Measurements from ENCODE around the gene AUTS2.

DNA sequence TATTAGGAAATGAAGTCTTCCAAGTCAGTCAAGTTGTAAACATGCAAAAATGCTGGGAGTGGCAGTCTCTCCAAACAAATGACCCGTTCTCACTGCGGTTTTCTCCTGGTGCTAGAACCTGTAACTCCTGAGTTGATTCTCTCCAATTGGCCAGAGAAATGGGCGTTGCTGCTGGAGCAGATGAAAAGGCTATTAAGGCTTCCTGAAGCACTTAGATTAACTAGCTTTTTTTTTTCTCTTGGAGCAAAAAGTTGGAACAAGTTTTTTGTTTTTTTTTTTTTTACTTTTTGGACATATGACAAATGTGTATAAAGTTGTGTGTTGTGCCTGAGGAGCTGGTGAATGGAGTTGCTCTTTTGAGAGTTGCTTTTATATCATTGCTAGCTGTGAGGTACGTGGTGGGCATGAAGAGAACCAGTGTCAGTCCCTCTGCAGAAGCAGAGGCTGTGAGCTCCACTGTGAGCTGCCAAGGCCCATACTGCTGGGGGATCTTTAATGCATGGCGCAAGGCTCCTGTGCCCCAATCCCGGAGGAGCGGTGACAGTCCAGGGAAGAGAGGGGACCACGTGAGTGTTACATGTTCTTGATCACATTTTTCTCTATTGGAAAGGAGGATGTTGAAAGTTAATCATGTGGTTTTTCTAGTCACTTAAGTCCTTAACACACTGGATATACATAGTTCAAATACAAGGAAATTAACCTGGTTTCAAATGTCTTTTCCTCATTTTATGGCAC is 1140.0 kb downstream of the AUTS2 start:
- TF ChIP-seq, protein P1, sequence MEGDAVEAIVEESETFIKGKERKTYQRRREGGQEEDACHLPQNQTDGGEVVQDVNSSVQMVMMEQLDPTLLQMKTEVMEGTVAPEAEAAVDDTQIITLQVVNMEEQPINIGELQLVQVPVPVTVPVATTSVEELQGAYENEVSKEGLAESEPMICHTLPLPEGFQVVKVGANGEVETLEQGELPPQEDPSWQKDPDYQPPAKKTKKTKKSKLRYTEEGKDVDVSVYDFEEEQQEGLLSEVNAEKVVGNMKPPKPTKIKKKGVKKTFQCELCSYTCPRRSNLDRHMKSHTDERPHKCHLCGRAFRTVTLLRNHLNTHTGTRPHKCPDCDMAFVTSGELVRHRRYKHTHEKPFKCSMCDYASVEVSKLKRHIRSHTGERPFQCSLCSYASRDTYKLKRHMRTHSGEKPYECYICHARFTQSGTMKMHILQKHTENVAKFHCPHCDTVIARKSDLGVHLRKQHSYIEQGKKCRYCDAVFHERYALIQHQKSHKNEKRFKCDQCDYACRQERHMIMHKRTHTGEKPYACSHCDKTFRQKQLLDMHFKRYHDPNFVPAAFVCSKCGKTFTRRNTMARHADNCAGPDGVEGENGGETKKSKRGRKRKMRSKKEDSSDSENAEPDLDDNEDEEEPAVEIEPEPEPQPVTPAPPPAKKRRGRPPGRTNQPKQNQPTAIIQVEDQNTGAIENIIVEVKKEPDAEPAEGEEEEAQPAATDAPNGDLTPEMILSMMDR (IDR thresholded peaks at IDR 0.05 in 8 of 11, conservative IDR thresholded peaks at IDR 0.05 in 3 of 11): no peak
- no peak for TF ChIP-seq POLR2A (IDR thresholded peaks at IDR 0.05)

Data from spleen (tissue), 7 donors.